SIG-M5 treated with dmso at 0.1 percent for 504 hours (cell line): ENCODE data around the gene MYBPC1.

Experiments
- DNase-seq: peaks from one replicate; lab custom pipeline; 2025; ENCODE audit not compliant: unreplicated experiment; lab: John Stamatoyannopoulos, UW

The MYBPC1 gene

DNA sequence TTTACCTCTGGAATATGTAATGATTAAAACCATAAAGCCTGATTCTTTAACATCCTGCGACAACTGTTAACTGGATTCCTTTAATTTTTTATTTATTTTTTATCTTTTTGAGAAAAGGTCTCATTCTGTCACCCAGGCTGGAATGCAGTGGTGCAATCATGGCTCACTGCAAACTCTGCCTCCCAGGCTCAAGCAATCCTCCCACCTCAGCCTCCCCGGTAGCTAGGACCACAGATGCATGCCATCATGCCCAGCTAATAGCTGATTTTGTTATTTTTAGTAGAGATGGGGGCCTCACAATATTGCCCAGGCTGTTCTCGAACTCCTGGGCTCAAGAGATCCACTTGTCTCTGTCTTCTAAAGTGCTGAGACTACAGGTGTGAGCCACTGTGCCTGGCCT, 3.7 kb downstream of the MYBPC1 start:
- DNase-seq = no peak

DNA sequence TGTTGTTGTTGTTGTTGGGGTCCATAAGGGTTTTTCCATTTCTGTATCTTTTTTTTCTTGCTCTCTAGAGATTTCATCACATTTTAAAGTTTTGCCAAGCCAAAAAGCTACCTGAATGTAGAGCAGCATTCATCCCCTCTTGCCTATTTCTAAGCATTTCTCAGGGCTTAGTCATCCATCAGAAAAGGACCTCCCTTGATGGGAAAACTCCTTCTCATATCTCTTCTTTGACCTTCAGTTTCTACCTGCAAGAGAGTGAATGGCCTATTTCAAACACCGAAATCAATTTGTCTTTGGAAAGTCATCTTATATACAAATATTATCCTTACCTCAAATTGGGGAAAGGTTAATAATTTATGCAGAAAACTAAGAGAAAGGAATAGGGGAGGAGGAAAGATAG, 4.5 kb downstream of the MYBPC1 start:
- no peak for DNase-seq

DNA sequence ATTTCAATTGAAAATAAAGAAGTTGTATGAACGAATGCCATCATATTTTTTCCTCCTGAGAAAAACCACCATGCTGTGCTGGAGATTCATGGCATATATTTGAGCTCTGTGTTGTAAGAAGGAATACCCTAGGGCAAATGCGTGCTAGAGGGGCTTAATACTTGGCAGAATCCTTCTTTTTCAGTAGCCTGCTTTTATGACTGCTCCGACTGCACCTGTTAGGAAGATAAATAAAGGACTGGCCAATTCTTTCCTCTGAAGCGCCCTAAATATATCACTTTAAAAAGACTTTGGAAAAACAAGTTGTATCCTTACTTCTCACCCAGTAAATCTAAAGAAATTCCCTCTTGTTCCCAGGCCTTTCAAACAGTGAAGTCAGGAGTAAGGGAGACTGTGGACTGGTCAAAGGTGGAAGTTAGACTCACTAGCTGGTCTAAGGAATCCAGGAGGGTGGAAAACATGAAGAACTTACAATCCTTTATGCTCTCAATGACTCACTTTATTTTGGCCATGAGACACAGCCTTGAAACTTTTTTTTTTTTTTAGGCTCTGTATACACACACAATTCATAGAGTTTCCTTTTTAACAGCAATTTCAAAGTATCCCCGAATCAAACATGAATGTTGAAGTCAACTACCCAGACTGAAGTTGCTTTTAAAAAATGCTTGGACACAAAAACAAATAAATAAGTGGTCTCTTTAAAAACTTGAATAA, 5.2 kb downstream of the MYBPC1 start:
- no peak for DNase-seq

DNA sequence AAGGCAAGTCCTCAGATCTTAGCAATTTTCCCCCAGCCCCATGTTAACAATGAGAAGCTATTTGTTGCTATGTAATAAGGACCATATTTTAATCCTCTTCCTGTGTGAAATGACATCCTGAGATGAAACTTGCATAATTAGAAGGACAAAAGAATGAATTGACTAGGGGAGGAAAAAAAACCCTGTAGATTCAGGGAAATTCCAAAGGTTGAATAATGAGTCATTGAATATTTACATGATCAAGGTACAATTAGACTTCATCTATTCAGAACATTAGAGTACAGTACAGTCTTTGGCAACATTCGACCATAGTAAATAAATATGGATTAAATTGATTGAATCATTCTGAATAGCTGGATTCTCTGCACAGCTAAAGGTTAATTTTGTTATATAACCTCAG, 9.4 kb downstream of the MYBPC1 start:
- no peak for DNase-seq

DNA sequence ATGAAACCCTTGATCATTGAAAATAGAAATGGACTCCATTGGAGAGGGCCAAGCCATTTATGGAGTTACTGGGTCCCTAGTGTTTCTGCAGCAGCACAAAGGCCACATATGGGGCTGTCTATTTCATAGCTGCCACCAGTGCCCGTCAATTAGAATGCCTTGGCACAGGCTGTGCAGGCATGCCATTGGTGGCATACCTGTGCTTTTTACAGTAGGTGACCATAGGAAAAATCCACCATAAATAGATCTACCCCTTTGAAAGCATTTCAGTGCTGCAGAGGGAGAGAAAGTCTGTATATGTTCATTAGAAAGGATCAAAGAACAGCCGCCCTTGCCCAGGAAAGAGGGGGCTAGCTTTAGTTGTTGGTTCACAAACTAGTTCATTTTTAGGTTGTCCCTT, 13.1 kb downstream of the MYBPC1 start:
- DNase-seq = no peak

DNA sequence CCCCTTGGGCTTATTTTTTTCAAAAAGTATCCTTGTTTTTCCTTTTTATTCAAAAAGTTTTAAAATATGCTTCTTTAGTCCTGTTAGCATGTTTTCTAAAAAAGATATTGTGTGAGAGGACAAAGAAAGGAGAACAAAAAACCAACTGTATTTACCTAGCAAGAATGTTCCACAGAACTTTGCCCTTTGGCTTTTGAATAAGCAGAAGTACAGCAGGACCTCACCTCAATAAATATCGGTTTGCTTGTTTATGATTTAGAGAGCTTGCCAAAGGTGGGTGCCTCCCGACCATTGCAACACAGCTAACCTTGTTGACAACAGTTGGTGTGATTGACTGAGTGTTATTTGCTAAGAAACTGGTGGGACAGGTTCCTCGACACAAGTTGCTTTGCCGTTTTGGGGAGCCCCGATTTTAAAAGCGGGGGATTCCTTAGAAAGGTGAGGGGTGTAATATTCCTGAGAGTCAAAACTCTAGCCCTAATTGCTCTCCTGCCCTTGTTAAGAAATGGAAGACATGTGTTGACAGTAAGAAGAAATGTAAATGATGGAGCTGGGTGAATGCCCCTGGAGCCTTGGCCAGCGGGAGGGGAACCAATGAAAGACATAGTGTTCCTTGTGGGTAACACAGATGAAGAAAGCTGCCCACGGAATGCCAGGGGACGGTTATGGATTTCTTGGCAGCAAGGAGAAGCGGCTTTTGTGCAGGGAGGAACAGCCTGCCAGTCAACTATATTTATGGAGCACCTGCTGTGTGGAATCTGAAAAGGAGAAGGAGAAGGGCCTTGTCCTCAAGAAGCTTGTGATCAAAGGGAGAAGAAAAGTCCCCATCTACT, 13.7 kb downstream of the MYBPC1 start:
- peak; percentile 39 for DNase-seq

DNA sequence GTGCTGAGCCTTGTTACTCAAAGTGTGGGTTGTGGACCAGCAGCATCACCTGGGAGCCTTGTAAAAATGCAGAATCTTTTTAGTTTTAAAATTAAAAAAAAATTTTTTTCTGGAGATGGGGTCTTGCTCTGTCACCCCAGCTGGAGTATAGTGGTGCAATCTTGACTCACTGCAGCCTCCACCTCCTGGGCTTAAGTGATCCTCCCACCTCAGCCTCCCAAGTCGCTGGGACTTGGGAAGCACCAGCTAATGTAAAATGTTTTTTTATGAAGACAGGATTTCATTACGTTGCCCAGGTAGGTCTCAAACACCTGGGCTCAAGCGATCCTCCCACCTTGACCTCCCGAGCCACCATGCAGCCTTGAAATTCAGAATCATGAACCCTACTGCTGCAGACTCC, 14.4 kb downstream of the MYBPC1 start:
- no peak for DNase-seq

DNA sequence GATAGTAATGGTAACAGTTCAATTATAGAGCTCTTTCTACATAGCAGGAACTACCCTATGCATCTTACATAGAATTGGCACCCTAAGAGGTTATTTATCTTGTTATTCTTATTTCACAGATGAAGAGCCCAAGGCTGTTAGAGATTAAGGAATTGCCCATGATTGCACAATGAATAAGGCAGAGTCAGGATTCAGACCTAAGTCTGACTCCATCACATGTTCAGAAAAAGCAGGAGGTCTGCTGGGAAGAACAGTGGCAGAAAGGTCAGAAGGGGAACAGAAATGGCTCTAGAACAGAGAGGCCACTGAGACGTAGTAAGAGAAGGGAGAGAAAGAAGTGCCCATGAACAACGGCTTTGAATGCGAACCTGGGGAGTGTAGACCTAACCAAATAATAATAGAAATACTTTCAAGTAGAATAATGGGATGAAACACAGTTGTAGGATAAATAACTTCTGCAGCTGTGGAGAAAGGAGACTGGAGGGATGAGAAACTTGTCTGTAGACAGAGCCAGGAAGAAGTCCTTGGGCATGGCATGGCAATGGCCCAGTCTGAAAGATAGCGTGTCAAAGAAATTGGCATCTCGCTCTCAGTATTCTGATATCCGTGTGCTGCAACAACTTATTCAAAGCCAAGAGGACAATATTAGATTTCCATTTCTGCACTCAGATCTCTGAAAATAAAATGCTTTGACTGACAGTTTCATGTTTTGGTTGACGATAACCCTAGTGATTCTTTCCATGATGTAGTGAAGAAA, 17.6 kb downstream of the MYBPC1 start:
- DNase-seq = no peak

DNA sequence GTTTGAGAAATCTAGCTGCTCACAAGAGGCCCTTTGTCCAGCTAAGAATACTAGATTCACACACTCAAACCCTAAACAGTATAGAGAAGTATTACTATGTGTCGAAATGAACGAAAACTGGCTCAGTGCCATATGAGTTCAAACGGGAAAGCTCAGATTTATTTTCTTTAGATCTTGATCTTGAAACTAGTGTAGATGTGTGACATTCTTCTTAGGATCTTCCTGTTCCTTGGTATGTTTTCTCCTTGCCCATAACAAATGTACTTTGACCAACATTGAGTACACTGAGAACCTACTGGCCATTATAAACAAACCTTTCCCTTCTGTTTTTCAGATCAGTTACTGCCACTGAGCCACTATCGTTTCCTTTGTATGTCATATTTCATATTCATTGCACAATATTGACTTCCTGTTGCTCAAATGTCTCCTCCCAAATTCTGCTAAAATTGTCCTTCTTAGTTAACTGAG, 21.3 kb downstream of the MYBPC1 start:
- DNase-seq = peak; percentile 26

DNA sequence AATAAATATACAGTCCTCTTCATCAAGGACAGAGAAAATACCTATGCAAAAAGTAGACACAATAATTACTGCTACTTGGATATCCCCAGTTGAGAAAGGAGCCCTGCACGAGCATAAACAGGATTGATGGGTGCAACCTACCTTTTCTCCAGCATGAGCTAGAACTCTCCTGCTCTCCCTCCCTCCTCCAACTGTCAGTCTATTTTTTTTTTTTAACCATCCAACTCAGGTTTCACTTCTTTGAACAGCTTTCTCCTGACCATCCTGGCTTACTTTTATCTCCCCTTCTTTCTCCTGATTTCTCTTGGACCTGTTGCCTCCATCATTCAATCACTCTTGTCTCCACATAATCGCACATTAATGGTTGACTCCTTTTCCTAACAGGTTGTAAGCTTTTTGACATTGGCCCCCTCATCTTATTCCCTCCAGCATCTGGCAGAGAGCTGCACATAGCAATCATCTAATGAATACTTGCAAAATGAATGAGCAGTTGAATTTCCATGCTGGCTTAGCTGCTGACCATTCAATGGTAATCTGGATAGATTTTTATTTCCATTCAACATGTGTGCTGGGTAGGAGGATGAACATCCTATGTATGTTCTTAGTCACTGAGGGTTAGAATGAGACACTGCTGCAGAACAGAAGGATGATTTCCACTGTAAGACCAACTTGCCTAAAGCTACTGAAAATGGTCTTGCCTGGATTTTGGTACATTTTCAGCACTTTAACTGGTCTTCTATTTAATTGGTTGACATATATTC, 24.4 kb downstream of the MYBPC1 start:
- DNase-seq = no peak

DNA sequence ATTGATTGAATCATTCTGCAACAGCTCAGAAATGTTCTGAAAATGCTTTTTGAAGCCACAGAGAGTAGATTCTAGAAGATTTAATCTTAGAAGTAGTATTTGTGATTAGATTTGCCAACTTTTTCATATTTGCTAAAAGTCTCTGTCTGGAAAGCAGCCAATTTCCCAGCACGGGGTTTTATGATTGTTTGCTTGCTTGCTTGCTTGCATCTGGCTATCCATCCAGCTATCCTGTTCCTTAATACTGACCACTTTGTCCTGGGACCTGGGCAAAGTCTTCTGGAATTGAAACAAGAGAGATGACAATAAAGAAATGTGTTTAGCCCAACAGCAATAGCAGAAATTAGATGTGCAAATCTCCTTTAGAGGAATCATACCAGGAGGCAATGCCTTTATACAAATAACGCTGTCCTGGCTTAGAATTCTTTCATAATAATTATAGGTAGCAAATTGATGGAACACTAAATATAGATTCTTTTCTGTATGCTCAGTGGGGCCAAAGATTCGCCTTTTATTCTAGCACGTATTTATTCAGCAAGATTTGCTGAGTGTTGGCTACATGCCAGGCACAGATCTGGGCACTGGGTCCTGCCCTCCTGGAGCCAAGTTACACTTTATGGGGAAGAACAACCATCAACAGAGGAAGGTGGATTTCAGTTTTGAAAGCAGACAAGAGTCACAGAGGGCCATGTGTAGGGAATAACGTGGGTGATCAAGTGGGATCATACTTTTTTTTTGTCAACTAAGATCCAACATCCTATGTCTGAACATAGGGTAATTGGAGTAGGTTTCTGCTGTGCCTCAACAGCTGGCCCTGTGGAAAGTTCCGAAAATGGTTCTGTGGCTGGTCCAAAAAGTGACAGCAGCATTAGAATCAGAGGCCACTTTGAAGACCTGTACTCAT, 25.3 kb downstream of the MYBPC1 start:
- DNase-seq = no peak

DNA sequence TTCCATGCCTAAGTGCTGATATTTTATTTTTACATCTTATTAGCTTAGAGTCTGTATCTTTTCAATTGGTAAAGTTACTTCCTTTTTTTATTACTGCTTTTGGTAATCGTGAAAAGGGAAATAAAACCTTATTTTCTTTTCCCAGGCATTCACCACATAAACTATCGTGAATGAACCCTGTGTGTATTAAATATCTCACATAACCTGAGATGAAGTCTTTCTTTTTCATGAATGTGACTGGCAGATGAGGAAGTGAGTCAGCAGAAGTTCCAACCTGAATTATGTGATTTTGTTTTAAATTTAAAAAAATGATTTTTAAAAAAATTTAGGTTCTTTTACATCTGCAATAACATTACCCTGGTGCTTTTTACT, 26.0 kb downstream of the MYBPC1 start:
- DNase-seq = peak; percentile 11

DNA sequence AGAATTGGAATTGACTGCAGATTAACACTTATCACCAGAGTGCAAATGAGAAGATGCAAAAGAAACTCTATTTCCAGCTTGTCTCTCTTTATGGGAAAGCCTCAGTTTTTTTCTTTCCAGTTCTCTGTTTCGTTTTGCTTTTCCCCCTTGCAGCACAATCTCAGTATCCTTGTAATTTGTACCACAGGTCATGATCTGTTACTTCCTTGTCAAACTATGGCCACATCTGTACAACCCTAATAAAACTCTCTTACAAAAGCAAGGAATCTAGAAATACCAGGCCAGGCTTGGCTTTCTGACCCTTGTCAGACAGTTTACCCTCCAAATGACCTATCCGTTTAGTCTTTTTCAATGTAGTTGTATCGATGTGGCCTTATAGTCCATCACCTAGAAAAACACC, 33.9 kb downstream of the MYBPC1 start:
- no peak for DNase-seq

DNA sequence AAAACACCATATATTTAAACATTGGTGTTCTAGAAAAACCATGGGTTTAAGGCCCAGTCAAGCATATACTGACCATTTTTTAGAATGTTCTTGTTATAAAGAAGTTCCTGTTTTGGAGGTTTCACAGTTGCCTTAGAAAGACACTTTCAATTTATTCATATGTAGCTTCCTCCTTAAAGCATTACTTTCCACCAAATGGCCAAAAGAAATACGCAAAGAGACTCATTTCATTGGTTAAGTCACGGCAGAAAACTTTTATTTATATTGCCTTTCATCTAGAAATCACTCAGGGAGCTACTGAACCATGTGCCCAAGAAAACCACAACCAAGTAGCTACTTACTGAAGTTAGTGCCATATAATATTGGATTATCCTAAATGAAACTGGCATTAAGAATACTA, 40.0 kb downstream of the MYBPC1 start:
- peak; percentile 50 for DNase-seq

DNA sequence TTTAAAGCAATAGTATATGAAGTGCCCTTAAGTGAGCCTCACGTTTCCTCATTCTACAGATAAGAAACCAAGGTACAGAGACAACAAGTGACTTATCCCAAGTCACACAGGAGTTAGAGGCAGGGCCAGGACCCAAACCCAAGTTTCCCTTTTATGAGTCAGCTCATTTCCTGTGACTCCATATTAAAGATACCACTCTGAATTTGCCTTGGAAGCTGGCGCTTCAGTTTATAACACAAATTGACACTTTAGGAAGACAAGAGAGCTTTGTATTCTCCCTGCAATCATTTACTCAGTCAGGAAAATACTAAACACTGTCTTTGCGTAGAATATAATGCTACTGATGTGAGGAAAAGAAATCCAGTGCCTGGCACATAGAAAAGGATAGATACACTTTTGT, 43.2 kb downstream of the MYBPC1 start:
- no peak for DNase-seq

DNA sequence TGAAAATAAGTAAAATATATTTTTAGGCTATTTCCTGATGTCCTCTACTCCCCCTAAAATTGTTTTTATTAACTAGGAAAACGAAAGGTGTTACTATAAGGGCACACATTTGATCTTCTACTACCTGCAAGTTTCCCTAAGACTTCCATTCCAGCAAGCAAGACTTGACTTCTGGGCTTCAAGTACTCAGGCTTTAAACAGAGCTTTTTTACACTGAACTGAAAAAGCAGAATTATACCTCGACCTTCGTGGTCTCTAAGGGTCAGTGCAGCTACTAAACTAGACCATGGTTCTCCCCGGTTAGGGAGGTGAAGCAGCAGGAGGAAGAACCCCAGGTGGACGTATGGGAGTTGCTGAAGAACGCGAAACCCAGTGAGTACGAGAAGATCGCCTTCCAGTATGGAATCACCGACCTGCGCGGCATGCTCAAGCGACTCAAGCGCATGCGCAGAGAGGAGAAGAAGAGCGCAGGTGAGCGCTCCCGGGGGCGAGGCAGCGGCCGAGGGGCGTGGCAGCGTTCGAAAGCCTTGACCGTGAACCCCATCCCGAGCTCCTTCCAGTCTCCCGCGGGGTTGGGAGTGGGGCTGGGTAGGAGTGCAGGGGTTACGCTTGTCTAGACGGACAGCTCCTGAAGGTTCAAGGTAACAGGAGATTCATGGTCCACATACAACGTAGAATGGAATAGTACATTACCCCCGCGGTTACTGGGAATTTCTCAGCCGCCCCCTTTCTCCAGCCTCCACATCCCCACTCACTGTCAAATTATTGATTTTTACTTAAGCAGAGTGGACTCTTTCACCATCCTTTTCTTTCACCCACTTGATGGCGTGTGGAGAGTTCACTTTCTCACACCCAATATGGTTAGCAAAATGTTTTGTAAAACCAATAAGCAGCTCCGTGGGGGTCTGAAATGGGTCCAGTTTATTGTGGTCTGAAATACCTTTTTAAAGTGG, 47.6 kb downstream of the MYBPC1 start:
- DNase-seq = no peak

DNA sequence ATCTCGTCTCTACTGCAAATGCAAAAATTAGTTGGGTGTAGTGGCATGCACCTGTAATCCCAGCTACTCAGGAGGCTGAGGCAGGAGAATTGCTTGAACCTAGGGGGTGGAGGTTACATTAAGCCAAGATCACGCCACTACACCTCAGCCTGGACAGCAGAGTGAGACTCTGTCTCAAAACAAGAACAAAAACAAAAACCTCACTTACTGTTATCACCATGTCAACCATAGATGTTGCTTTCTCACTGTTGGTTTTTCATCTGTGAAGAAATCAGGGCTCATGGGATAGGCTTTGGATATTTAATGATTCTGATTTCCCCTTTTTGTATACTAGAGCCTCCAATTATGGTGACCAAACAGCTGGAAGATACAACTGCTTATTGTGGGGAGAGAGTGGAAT, 52.9 kb downstream of the MYBPC1 start:
- DNase-seq = no peak

DNA sequence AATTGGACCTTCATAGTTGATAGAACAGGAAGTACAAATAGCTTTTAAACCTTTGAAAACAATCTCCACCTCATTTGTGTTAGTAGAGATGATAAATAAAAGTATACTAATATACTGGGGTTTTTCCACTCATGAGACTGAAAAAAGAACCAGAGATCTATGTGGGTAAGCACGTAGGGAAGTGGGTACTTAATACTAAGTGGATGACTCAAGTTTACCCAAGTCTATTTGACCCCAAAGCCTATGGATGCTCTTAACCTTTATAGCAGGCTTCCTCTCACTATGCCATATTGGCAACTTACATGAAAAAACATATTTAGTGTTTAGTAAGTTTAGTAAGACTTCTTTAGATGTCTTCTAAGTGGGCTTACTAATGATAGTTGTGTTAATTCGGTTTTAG, 53.4 kb downstream of the MYBPC1 start:
- DNase-seq = no peak
